Effector CD8-positive, alpha-beta T cell (primary cell): Measurements from ENCODE around the gene LRRN4.
"Not testable (repeated sequence)": the region's sequence is repeated elsewhere in the genome, so short reads cannot be mapped to it uniquely, and the experiment has no call there.

Source experiments
- DNase-seq: peaks from one replicate; lab custom pipeline; 2025; lab: John Stamatoyannopoulos, UW

The LRRN4 gene

GRCh38 chr20:6058684-6059295 lies 4.9 kb upstream of the LRRN4 start:
- no peak for DNase-seq

- DNase-seq, result no peak
Observed at GRCh38 chr20:6057691-6058090, 3.8 kb upstream of the LRRN4 start.

- DNase-seq, result no peak
Observed at GRCh38 chr20:6057139-6057538, 3.3 kb upstream of the LRRN4 start.

- no peak for DNase-seq
Observed at GRCh38 chr20:6055981-6056569, 2.2 kb upstream of the LRRN4 start.

DNA sequence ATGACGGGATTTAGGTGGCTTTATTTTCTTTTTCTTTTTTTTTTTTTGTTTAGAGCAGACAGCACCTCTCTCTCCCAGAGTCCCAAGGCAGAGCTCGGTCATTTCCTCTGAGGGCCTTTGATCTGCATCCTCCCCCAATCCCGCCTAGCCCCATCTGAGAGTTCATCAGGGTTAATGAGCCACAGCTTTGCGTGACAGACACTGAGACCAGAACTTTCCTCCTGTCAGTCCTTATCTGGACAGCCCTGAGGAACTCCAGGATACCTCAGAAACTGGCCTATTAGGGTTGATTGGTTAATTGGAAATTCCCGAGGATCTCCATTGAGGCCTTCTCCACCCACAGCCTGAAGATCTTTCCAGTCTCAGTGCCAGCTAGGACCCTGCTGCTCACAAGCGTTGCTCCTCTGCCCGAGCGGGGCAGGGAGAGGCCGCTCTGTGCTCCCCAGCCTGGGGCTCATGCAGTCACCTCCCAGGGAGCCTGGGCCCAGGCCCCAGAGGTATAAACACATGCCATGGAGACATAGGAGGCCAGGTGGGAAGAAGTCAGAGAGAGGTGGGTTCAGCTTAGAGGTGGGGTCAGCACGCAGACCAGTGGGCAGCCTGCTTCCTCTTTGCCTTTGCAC lies 1.4 kb upstream of the LRRN4 start:
- DNase-seq, result no peak

DNA sequence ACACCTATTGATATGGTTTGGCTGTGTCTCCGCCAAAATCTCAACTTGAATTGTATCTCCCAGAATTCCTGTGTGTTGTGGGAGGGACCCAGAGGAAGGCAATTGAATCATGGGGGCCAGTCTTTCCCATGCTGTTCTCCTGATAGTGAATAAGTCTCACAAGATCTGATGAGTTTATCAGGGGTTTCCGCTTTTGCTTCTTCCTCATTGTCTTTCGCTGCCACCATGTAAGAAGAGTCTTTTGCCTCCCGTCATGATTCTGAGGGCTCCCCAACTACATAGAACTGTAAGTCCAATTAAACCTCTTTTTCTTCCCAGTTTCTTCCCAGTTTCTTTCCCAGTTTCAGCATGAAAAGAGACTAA lies 810 bp upstream of the LRRN4 start:
- DNase-seq, result not testable (repeated sequence)

- DNase-seq, result no peak
Observed at GRCh38 chr20:6053064-6053775, 640 bp downstream of the LRRN4 start.

GRCh38 chr20:6051505-6051904 lies 2.4 kb downstream of the LRRN4 start:
- DNase-seq, result no peak

DNA sequence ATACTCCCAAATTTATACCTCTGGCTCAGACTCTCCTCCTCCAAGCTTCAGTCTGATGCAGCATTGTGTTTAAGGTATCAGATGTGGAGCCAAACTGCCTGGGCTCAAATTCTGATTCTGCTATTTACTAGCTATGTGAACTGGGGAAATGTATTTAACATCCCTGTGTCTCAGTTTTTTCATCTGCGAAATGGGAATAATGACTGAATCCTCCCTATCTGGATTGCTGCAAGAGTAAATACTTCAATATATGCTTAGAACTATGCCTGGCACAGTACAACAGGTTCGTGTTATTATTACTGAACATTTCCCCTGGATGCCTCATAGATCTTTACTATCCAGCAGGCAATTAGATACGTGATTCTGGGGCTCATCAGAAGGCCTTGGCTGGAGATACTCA lies 5.5 kb downstream of the LRRN4 start:
- no peak for DNase-seq

DNA sequence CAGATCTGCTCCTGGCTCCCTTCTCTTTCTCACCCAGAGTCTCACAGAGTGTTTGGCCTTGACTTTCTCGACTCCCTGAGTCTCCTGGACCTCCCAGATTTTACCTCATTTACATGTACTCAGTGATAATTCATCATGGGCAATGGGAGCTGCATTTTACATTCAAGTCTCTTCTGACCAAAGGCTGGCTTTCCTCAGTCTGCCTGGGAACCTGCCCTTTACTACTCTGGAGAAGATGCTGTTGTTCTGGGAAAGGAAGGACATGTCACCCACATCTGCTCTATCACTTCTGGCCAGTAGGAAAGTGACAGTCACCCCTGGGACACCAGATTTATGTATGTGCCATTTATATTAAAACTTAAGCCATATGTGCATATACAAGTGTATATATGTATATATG lies 7.4 kb downstream of the LRRN4 start:
- DNase-seq, result no peak

- no peak for DNase-seq
Observed at GRCh38 chr20:6045566-6045965, 8.3 kb downstream of the LRRN4 start.

- no peak for DNase-seq
Observed at GRCh38 chr20:6044115-6044514, 9.7 kb downstream of the LRRN4 start.

GRCh38 chr20:6041808-6042265 lies 12.0 kb downstream of the LRRN4 start:
- no peak for DNase-seq

DNA sequence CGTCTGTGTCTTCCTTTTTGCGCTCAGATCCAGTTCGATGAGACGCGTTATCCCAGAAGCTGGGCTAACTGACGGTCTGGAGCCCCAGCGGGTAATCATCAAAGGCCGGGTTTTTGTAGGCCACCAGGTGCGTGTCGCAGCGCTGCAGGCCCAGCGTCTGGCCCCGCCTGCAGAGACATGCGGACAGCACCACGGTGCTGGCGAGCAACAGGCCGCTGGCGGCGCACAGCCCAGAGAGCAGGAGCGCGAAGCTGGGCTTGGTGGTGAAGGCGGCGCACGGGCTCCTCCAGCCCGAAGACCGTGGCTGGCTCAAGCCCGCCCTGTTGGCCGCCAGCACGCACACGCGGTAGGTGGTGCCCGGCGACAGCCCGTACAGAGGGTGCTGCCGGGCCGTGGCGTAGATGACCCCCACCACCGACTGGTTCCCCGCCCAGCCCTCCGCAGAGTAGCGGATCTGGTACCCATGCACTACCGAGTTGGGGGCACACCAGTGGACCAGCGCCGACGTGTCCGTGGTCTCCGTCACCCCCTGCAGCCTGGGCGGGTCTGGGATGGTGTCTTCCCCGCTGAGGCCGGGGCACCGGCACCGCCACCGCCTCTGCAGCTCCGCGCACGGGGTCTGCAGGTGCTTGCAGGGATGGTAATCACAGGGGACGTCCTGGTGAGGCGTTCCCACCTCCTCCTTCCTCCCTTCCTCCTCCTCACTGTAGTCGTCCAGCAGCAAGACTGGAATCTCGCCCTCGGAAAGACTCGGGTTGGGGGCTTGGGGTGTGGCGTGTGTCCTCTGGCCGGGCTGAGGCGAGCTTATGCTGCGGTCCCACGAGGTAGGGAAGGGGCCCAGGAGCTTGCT lies 12.7 kb downstream of the LRRN4 start:
- no peak for DNase-seq

- DNase-seq, result no peak
Observed at GRCh38 chr20:6040540-6040939, 13.3 kb downstream of the LRRN4 start.

GRCh38 chr20:6039766-6040165 lies 14.1 kb downstream of the LRRN4 start:
- DNase-seq, result no peak

DNA sequence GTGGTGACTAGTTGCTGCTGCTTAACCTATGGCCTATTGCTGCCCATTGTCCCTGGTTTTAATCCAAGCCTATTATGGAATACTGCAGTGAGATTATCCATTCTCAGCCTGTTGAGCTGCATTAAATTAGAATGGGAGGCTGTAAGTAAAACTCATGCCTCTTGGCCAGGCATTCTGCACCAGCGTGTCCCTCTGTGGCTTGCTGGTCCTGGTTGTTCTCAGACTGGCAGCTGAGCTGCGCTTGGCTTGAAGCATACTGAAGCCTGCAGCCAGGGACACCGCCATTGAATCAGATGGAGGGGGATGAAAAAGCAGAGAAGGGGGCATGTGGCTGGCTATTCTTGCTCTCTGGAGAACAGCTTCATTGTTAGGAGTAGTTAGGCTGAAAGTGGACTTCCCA lies 15.6 kb downstream of the LRRN4 start:
- no peak for DNase-seq

GRCh38 chr20:6037082-6037481 lies 16.8 kb downstream of the LRRN4 start:
- DNase-seq, result no peak

DNA sequence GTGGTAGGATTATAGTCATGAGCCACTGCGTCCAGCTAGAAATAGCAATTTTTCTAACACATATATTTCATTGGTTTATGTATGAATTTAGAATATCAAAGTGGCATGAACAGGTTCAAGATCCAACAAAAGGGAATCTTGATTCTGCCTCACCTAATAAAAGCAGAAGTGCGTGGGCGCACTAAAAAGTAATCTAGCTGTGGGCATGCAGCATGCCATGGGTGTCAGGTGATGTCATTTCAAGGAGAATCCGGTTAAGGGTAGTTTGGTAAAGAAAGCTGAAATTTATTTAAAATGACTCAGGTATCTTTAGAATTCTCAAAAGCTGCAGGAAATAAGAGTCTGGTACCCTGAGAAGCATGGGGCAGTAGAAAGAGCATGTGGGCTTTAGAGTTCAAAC lies 17.6 kb downstream of the LRRN4 start:
- no peak for DNase-seq

DNA sequence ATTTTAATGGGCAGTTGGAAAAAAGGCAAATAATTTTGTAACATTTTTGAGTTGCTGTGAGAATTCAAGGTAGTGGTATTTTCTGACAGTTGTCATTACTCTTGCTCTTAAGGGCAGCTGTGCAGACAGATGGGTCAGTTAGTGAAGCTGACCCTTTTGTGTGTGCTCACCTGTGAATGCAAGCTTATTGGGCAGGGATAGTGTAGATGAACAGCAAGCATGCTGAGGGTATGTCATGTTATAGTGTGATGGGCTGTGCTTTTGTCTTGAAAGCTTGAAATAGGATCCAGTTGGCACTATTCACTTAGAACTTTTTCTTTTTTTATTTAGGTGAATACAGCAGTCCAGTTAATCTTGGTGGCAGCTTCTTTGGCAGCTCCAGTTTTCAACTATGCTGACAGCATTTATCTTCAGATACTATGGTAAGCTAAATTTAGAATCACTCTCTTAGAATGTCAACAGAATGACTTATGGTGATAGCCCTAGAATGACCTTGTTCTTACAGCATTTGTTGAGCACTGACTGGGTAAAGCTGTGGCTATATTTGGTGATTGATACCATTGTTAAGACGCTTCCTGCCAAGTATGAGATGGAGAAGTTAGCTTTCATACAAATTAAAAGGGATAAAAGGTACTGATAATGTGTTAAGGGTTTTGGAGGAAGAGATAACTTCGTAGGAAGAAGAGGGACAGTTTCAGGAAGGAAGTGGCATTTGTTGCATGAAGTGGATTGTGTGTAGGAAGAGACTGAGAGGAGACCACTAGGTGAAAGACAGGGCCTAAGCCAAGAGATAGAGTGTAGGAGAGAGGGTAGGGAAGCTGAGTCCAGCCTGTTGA lies 19.5 kb downstream of the LRRN4 start:
- no peak for DNase-seq

DNA sequence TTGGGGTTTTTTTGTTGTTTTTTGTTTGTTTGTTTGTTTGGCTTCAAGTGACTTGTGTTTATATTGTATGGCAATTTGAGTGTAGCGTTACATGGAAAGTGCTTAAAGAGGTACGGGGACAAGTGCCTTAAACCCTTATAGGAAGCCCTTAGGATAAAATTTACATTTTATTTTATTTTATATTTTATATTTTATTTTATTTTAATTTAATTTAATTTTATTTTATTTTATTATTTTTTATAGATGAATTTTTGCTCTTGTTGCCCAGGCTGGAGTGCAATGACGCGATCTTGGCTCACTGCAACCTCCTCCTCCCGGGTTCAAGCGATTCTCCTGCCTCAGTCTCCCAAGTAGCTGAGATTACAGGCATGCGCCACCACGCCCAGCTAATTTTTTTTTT lies 21.0 kb downstream of the LRRN4 start:
- DNase-seq, result not testable (repeated sequence)
